Measurements from ENCODE around the gene B3GALNT2.
"Not testable (repeated sequence)": the region's sequence is repeated elsewhere in the genome, so short reads cannot be mapped to it uniquely, and the experiment has no call there.

Gene B3GALNT2

GRCh38 chr1:235503403-235504121 is 690 bp downstream of the B3GALNT2 start:
- DNase-seq: no peak

- DNase-seq: no peak
Measured at GRCh38 chr1:235502601-235503402, 1.4 kb downstream of the B3GALNT2 start.

GRCh38 chr1:235500971-235501540 is 3.2 kb downstream of the B3GALNT2 start:
- DNase-seq: no peak

GRCh38 chr1:235495551-235495950 is 8.7 kb downstream of the B3GALNT2 start:
- no peak for DNase-seq

GRCh38 chr1:235495030-235495429 is 9.2 kb downstream of the B3GALNT2 start:
- DNase-seq: no peak

GRCh38 chr1:235494531-235494930 is 9.7 kb downstream of the B3GALNT2 start:
- no peak for DNase-seq

GRCh38 chr1:235491644-235492043 is 12.6 kb downstream of the B3GALNT2 start:
- DNase-seq: no peak

- no peak for DNase-seq
Measured at GRCh38 chr1:235486321-235486720, 17.9 kb downstream of the B3GALNT2 start.

GRCh38 chr1:235485558-235485957 is 18.7 kb downstream of the B3GALNT2 start:
- no peak for DNase-seq

- no peak for DNase-seq
Measured at GRCh38 chr1:235483090-235483489, 21.2 kb downstream of the B3GALNT2 start.

- DNase-seq: no peak
Measured at GRCh38 chr1:235473806-235474205, 30.4 kb downstream of the B3GALNT2 start.

- no peak for DNase-seq
Measured at GRCh38 chr1:235470741-235471439, 33.4 kb downstream of the B3GALNT2 start.

GRCh38 chr1:235469897-235470296 is 34.4 kb downstream of the B3GALNT2 start:
- DNase-seq: not testable (repeated sequence)

GRCh38 chr1:235468970-235469369 is 35.3 kb downstream of the B3GALNT2 start:
- DNase-seq: no peak

GRCh38 chr1:235468004-235468403 is 36.2 kb downstream of the B3GALNT2 start:
- DNase-seq: no peak

- no peak for DNase-seq
Measured at GRCh38 chr1:235465066-235465465, 39.2 kb downstream of the B3GALNT2 start.

GRCh38 chr1:235462832-235463231 is 41.4 kb downstream of the B3GALNT2 start:
- not testable (repeated sequence) for DNase-seq

- DNase-seq: no peak
Measured at GRCh38 chr1:235461954-235462353, 42.3 kb downstream of the B3GALNT2 start.

GRCh38 chr1:235460770-235461169 is 43.5 kb downstream of the B3GALNT2 start:
- no peak for DNase-seq

- DNase-seq: not testable (repeated sequence)
Measured at GRCh38 chr1:235457856-235458255, 46.4 kb downstream of the B3GALNT2 start.

- no peak for DNase-seq
Measured at GRCh38 chr1:235455823-235456222, 48.4 kb downstream of the B3GALNT2 start.

- DNase-seq: no peak
Measured at GRCh38 chr1:235455097-235455496, 49.2 kb downstream of the B3GALNT2 start.

GRCh38 chr1:235454021-235454420 is 50.2 kb downstream of the B3GALNT2 start:
- DNase-seq: no peak
